Measurements from ENCODE around the gene PKD2L1. TPM values are rescaled to one million over a fixed set of nuclear protein-coding genes. Genes with fewer than 3 reads are reported as not detected.
A peak's percentile ranks its signal among the peaks of the same experiment; 100 is the strongest.

PKD2L1 gene
- total and polyA plus RNA-seq, 9 of the 15 experiments (the other 6 are each of a cell fraction or from before 2014, with no cell fraction given), result not detected

GRCh38 chr10:100370714-100371481 lies 40.9 kb upstream of the PKD2L1 start (continued):
- no peak for TF ChIP-seq RREB1 (CRISPR knock-in tag; IDR thresholded peaks at IDR 0.05)
- TF ChIP-seq FOSL1 (tag; conservative IDR thresholded peaks at IDR 0.05), result peak; percentile 66
- peak; percentile 59 for TF ChIP-seq KDM5B (IDR thresholded peaks at IDR 0.05; ENCODE audit: insufficient replicate concordance, low read depth, low read length)
- TF ChIP-seq HMGXB4 (CRISPR knock-in tag; IDR thresholded peaks at IDR 0.05), result no peak
- TF ChIP-seq ZNF318 (IDR thresholded peaks at IDR 0.05; ENCODE audit: borderline replicate concordance in 1 of 2, low read depth in 1 of 2), result no peak
- peak; percentile 15 for TF ChIP-seq SMAD1 (IDR thresholded peaks at IDR 0.05; ENCODE audit: low read depth, low read length, partially characterized antibody)
- TF ChIP-seq ETS1 (conservative IDR thresholded peaks at IDR 0.05; ENCODE audit: control insufficient read depth, low read depth, low read length), result no peak
